GM21360 (cell line): Measurements from ENCODE around the gene NUMB.

Source experiments
- ATAC-seq: cut with Tn5 transposase; IDR thresholded peaks from one replicate; pipeline ENCODE4 v1.9.1; 2021; ENCODE audit warnings: mild to moderate bottlenecking, moderate library complexity; ENCODE audit not compliant: unreplicated experiment

NUMB gene

GRCh38 chr14:73293782-73294781, 164.3 kb downstream of the NUMB start:
- ATAC-seq, result no peak

- no peak for ATAC-seq
Measured at GRCh38 chr14:73290279-73290678, 168.1 kb downstream of the NUMB start.

GRCh38 chr14:73289729-73290128, 168.6 kb downstream of the NUMB start:
- ATAC-seq, result no peak

- ATAC-seq, result no peak
Measured at GRCh38 chr14:73289308-73289707, 169.0 kb downstream of the NUMB start.

- no peak for ATAC-seq
Measured at GRCh38 chr14:73287071-73287470, 171.3 kb downstream of the NUMB start.

- ATAC-seq, result no peak
Measured at GRCh38 chr14:73286598-73286997, 171.7 kb downstream of the NUMB start.

- no peak for ATAC-seq
Measured at GRCh38 chr14:73285979-73286378, 172.4 kb downstream of the NUMB start.

- ATAC-seq, result no peak
Measured at GRCh38 chr14:73283608-73284379, 174.6 kb downstream of the NUMB start.

- no peak for ATAC-seq
Measured at GRCh38 chr14:73280903-73281302, 177.4 kb downstream of the NUMB start.

- no peak for ATAC-seq
Measured at GRCh38 chr14:73277376-73277775, 181.0 kb downstream of the NUMB start.

GRCh38 chr14:73276836-73277235, 181.5 kb downstream of the NUMB start:
- ATAC-seq, result no peak

- ATAC-seq, result no peak
Measured at GRCh38 chr14:73273799-73274198, 184.5 kb downstream of the NUMB start.

GRCh38 chr14:73272393-73272792, 186.0 kb downstream of the NUMB start:
- ATAC-seq, result no peak

GRCh38 chr14:73269729-73270531, 188.4 kb downstream of the NUMB start:
- ATAC-seq, result no peak

- no peak for ATAC-seq
Measured at GRCh38 chr14:73267474-73267873, 190.9 kb downstream of the NUMB start.

GRCh38 chr14:73266317-73266716, 192.0 kb downstream of the NUMB start:
- no peak for ATAC-seq

GRCh38 chr14:73265721-73266046, 192.7 kb downstream of the NUMB start:
- no peak for ATAC-seq

GRCh38 chr14:73264885-73265720, 193.2 kb downstream of the NUMB start:
- no peak for ATAC-seq

GRCh38 chr14:73264080-73264884, 194.1 kb downstream of the NUMB start:
- no peak for ATAC-seq
